OCI-LY7 (cell line): ENCODE results near the gene DGKQ.

ENCODE experiments used
- EZH2phosphoT487 ChIP-seq: fragments of 200-600 bp; sonication (generic); IDR thresholded peaks from 2 replicates; pipeline ENCODE4 v1.6.1; 2018; ENCODE audit warnings: low read depth, borderline replicate concordance, mild to moderate bottlenecking, mixed run types, antibody characterized with exemption, low read length, moderate library complexity, mixed read lengths
- TF ChIP-seq, protein P1 (sequence below): fragments of 200-600 bp; sonication (generic); conservative IDR thresholded peaks from 2 replicates; pipeline ENCODE4 v1.5.1; 2014; ENCODE audit warnings: mild to moderate bottlenecking, antibody characterized with exemption, low read length, moderate library complexity, mixed read lengths

- TF ChIP-seq, protein P1, sequence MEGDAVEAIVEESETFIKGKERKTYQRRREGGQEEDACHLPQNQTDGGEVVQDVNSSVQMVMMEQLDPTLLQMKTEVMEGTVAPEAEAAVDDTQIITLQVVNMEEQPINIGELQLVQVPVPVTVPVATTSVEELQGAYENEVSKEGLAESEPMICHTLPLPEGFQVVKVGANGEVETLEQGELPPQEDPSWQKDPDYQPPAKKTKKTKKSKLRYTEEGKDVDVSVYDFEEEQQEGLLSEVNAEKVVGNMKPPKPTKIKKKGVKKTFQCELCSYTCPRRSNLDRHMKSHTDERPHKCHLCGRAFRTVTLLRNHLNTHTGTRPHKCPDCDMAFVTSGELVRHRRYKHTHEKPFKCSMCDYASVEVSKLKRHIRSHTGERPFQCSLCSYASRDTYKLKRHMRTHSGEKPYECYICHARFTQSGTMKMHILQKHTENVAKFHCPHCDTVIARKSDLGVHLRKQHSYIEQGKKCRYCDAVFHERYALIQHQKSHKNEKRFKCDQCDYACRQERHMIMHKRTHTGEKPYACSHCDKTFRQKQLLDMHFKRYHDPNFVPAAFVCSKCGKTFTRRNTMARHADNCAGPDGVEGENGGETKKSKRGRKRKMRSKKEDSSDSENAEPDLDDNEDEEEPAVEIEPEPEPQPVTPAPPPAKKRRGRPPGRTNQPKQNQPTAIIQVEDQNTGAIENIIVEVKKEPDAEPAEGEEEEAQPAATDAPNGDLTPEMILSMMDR, result no peak
- TF ChIP-seq EZH2phosphoT487, result no peak
These were observed 18.0 kb downstream of the DGKQ start for GRCh38 chr4:955161-955921.
